Measurements from ENCODE around the gene C9orf152.

- no peak for TF ChIP-seq CTCF (IDR thresholded peaks at IDR 0.05; ENCODE audit: borderline replicate concordance, extremely low read depth, low read length, poor library complexity, severe bottlenecking)
- TF ChIP-seq EZH2 (IDR thresholded peaks at IDR 0.05; ENCODE audit: borderline replicate concordance, low read depth, low read length, severe bottlenecking), result no peak
Observed at GRCh38 chr9:110244616-110245015, 36.7 kb upstream of the C9orf152 start.

Data from DND-41 (cell line).